ENCODE results near the gene SP6.

DNA sequence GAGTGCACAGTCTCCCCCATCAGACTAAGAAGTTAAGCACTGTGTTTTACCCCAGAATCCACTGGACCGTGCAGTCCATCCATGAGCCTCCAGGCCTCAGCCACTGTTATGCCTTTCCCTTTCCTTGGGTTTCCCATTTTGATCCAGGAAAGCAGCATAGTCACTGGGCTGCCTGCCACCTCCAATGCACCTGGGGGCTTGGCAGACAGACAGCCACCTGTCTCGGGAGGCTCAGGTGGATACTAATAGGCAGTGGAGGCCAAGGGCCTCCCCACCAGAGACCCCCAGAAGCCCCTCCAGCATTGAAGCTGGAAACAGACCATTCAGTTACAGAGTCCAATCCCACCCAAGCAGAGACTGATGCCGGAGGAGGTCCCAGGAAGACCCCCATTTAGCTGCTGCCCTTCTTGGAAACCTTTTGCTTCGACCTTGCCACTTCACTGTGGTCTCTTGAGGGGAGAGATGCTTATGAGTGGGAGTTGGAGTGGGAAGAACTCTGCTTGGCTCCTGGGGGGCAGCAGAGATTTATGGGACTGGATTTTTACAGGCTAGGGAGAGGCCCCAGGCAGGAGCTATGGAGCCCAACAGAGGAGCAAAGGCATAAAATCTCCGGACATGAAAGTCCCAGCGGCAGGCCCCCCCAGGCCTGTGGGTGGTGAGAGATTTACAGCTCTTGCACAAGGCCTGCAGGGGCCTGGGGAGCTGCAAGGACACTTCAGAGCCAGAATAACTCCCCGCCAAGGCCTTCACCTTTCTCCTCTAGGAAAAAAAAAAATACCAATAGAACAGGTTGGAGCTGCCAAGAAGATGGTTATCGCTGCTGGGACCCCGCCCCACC, 32.8 kb upstream of the SP6 start:
- TF ChIP-seq, protein P1, sequence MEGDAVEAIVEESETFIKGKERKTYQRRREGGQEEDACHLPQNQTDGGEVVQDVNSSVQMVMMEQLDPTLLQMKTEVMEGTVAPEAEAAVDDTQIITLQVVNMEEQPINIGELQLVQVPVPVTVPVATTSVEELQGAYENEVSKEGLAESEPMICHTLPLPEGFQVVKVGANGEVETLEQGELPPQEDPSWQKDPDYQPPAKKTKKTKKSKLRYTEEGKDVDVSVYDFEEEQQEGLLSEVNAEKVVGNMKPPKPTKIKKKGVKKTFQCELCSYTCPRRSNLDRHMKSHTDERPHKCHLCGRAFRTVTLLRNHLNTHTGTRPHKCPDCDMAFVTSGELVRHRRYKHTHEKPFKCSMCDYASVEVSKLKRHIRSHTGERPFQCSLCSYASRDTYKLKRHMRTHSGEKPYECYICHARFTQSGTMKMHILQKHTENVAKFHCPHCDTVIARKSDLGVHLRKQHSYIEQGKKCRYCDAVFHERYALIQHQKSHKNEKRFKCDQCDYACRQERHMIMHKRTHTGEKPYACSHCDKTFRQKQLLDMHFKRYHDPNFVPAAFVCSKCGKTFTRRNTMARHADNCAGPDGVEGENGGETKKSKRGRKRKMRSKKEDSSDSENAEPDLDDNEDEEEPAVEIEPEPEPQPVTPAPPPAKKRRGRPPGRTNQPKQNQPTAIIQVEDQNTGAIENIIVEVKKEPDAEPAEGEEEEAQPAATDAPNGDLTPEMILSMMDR (IDR thresholded peaks at IDR 0.05): no peak
- TF ChIP-seq ATF2 (CRISPR knock-in tag; IDR thresholded peaks at IDR 0.05; ENCODE audit: borderline replicate concordance, low read depth) (no peak), MAX (CRISPR knock-in tag; IDR thresholded peaks at IDR 0.05) (no peak), ESRRA (CRISPR knock-in tag; IDR thresholded peaks at IDR 0.05; ENCODE audit: borderline replicate concordance) (no peak)
- TF ChIP-seq, protein P2, sequence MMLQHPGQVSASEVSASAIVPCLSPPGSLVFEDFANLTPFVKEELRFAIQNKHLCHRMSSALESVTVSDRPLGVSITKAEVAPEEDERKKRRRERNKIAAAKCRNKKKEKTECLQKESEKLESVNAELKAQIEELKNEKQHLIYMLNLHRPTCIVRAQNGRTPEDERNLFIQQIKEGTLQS (CRISPR knock-in tag; conservative IDR thresholded peaks at IDR 0.05): no peak

Data from WTC11 (cell line).